Raji (cell line): Measurements from ENCODE around the gene INPP4A.

Experiments used
- POLR2A ChIP-seq: IDR thresholded peaks from 2 replicates; pipeline ENCODE4 v1.6.1; 2011; ENCODE audit warnings: low read depth, low read length, control low read depth; ENCODE audit not compliant: insufficient read depth

The INPP4A gene

DNA sequence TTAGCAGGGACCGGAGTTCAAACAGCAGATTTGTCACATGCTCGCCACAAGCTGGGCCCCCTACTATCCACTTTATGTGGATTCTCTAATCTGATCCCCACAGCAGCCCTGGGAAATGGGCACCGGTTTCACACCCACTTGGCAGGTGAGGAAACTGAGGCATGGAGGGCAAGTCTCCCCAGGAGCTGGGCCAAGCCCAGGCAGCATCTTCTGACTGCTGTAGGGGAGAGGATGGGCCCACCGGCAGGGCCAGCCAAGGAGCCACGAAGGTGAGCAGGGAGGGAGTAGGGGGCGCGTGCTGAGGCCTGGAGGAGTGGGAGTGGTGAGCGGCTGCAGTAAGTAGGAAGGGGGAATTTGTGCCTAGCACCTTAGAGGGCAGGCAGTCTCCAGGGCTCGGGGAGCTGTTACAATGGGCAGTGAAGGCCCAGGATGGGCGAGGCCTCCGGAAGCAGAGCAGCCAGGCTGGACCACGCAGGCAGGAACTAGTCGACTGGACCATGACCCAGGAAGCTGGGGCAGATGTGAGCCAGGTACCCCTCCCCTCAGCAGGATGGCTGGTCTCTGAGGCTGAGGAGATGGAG lies 126.6 kb downstream of the INPP4A start:
- TF ChIP-seq POLR2A: no peak

DNA sequence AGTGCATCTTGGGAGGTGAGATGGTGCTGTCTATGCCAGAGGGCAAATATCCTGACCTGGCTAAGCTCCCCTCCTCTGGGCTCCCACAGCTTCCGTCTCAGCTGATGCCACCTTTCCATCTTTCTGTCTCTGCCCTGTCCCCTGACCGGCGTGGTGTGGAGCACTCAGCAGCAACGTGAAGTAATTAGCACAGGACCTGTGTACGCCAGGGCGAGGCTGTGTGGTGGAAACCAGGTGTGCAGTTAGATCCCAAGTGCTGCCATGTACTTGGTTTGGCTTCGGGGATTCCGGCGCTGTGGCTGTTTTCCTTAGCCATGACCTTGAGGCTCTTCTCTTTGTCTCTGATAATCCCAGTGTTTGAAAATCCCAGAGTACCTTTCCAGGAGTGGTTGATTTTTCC lies 127.1 kb downstream of the INPP4A start:
- TF ChIP-seq POLR2A: no peak

DNA sequence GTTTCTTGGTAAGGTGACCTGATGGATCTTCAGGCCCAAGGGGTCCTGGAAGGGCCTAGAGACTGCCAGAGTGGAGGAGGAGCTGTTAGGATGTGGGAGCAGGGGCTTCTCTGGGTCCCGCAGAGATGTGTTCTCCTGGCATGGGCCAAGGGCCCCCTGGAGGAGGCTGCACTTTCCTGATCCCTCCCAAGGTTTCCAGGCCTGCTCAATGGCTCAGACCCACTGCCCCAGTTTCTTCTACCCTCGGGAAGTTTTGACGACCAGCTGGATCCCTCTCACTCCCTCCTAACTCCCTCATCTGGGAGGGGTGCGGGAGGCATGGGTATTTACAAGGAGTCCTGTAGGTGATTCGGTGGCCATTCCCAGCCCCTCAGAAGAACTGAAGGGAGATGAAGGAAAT lies 127.6 kb downstream of the INPP4A start:
- TF ChIP-seq POLR2A: no peak

GRCh38 chr2:98572676-98573075 lies 128.0 kb downstream of the INPP4A start:
- no peak for TF ChIP-seq POLR2A

DNA sequence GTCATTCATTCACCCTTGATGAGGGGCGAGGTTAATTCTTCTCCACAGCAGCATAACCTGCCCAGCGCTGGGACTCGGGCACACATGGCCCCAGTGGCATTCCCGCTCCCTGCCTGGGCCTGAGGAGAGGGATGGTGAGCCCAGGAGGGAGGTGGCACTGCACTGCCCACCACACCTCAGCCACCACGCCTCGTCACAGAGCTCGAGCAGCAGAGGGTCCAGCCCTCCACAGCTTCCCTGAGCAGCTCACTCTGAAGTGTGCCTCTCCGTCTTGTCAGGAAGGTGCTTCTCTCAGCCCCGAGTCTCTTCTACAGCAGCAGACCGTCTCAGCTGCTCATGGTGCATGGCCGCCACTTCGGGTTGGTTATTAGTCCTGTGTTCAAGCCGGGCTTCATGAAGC lies 128.8 kb downstream of the INPP4A start:
- no peak for TF ChIP-seq POLR2A

DNA sequence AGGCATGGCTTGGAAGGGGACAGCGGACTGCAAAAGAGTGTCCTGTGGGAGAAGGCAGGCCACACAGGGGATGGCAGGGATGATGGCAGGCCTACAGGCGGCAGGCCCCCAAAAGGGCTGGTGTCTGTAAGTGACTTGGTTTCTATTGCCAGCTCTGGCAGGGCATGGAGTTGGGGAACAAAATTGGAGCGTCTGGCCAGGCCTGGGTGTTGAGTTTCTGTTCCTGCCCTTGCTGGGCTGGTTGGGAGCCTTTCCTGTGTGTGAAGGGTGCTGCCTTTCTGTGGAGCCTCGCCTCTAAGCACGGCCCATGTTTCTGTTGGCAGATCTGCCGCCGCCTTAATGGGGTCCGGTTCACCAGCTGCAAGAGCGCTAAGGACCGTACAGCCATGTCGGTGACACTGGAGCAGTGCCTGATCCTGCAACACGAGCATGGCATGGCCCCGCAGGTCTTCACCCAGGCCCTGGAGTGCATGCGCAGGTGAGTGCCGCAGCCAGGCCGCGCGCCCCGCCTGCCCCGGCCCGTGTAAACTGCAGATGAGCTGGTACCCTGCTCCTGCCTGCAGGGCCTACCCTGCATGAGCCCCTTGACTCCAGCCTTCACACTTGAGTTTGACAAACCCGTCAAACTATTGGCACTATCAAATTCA lies 132.1 kb downstream of the INPP4A start:
- no peak for TF ChIP-seq POLR2A

GRCh38 chr2:98577313-98577712 lies 132.7 kb downstream of the INPP4A start:
- no peak for TF ChIP-seq POLR2A

GRCh38 chr2:98578231-98578630 lies 133.6 kb downstream of the INPP4A start:
- TF ChIP-seq POLR2A: no peak

DNA sequence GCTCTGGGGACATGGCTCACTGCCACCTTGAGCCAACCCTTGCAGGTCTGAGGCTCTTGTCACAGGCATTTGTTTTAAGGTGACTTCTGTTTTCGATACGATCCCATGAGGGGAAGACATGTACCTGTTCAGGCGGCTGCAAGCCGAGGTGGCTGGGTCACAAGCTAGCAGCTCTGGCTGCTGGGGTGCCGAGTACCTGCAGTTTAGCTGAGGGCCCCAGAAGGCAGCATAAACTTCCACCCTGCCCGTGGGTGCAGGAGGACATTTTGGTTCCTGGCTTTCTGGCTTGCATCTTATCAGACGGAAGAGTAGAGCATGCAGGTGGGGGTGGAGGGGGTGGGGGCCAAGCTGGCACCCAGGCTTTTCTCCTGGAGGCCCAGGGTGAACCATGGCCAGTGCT lies 135.3 kb downstream of the INPP4A start:
- TF ChIP-seq POLR2A: no peak

- no peak for TF ChIP-seq POLR2A
Observed at GRCh38 chr2:98580656-98581284, 136.1 kb downstream of the INPP4A start.

GRCh38 chr2:98582523-98582922 lies 137.9 kb downstream of the INPP4A start:
- TF ChIP-seq POLR2A: no peak

DNA sequence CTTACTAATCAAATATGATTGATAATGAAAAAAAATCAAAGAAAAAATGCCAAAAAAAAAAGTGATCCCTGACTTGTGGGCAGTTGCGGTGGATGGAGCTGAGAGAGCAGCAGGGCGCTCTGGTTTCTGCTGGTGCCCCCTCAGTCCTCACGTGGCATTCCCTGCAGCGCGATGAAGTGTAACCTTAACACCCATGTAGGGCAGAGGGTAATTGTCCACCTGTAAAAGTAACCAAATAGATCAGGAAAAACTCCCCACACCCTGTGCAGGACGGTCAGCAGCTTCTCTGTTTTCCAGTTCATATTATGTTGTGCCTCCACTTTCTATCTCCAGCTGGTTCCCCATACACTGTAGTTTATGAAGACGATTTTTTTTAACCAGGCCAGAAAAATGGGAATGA lies 138.6 kb downstream of the INPP4A start:
- TF ChIP-seq POLR2A: no peak

GRCh38 chr2:98583816-98584618 lies 139.4 kb downstream of the INPP4A start:
- no peak for TF ChIP-seq POLR2A

DNA sequence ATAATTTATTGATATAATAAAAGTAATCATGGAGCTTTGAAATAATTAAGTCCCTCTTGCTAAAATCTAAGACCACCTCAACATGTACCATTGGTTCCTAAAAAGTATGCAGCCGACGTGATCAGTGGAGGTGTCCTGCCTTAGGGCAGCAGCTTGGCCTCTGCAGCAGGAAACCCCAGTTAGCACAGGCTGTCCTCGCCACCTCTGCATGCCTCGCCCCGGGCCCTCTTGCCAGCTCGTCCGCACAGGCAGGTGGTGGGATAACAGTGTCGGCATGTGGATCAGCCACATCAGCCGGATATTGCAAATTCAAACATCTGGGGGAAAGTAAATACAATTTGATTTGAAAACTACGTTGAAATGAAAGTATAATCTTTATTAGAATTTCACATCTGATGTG lies 140.7 kb downstream of the INPP4A start:
- TF ChIP-seq POLR2A: no peak

DNA sequence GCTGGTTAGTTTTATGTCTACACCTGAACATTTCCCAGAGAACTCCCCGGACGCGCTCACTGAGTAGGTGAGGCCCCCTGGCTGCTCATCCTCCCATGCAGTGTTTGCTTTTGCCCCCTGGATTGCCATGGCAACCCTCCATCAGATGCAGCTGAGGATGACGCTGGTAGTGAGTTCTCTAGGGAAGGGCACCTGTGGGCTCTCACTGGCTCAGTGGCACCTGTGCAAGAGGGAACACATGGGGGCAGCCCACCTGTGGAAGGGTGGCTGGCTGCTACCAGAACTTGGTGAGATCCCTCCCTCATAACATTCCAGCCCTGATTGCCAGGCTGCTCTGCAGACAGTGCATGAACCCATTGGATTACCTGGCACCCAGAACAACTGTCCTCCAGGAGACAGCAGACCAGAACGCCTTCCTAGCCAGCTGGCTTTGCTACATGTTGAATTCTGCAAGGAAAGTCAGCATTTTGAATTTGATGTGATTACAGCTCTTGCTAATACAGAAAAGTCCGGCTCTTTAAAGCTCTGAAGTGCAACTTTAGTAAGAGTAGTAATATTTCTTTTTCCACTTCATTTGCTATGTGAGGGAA lies 142.0 kb downstream of the INPP4A start:
- no peak for TF ChIP-seq POLR2A

DNA sequence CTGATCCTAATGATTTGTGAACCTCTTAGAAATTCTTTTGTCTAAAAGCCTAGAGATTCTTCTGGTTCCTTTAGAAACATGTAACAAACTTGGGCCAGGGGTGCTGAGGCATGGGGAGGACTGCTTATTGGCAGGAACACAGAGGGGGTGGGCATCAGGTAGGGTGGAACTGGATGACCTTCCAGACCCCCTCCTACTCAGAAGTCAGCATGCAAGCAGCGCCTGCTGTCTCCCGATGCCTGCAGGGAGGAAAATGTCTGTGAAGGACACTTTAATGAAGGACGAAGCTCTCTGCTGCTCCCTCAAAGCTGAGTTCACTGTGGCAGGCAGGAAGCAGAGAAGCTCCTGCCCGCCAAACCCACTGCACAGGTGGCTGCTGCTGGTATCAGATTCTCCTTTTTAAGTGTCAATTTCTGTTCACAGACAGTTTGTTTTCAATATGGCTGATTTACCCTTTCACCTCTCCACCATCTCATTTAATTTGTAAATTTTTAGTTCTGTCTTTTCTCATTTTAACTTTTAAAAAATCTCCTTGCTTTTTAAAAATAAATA lies 144.3 kb downstream of the INPP4A start:
- no peak for TF ChIP-seq POLR2A

DNA sequence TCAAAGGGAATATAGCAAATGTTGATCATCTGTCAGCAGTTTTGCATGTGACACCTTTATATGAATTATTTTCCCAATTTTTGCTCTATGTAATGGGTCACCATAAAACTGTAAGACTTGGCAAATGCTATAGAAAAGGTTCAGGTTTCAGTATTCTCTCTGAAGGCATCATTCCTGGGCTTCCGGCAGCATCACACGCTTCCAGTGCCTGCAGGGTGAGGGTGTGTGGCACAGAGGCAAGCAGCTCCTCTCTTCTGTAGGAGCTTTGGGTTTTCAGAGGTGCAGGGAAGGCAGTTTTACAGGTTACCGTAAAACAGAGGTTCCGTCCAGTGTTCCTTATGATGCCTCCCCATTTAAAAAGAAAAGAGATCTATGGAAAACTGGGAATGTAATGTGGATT lies 144.8 kb downstream of the INPP4A start:
- TF ChIP-seq POLR2A: no peak
